Lung (tissue), 12 donors: ENCODE data around the gene KCNA5. TPM values are rescaled to one million over a fixed set of nuclear protein-coding genes. Genes with fewer than 3 reads are reported as not detected.

Experiments used
- ATAC-seq: fragments of 200-7000 bp; cut with Tn5 transposase; one replicate; pipeline ENCODE4 v1.9.1; 2020; ENCODE audit warnings: moderate number of reproducible peaks; ENCODE audit not compliant: insufficient read depth, low FRiP score
- DNase-seq, 3 donors: peaks; one replicate each; pipeline ENCODE4 v3.0.0-alpha.2; 2013 to 2017
- H3K27ac ChIP-seq, 2 donors: one replicate each; pipeline ENCODE4 v1.5.1; 2013; ENCODE audit warnings: mild to moderate bottlenecking in 2 of 2, moderate library complexity in 2 of 2, control low read depth in 1 of 2, inconsistent platforms in 1 of 2, low read depth in 1 of 2, low read length in 1 of 2
- H3K27me3 ChIP-seq, 3 donors: one replicate each; pipeline ENCODE4 v1.5.1; 2013; ENCODE audit warnings: low read length in 2 of 3; ENCODE audit not compliant: control insufficient read depth in 3 of 3, insufficient read depth in 3 of 3
- H3K36me3 ChIP-seq, 4 donors: one replicate each; pipeline ENCODE4 v1.5.1; 2013; ENCODE audit warnings: low read length in 4 of 4, mild to moderate bottlenecking in 1 of 4, moderate library complexity in 1 of 4; ENCODE audit not compliant: control insufficient read depth in 4 of 4, insufficient read depth in 4 of 4
- H3K4me1 ChIP-seq, 5 donors: one replicate each; pipeline ENCODE4 v1.5.1; 2013; ENCODE audit warnings: low read length in 5 of 5, mild to moderate bottlenecking in 2 of 5, moderate library complexity in 1 of 5; ENCODE audit not compliant: control insufficient read depth in 5 of 5, insufficient read depth in 5 of 5
- H3K4me3 ChIP-seq: one replicate; pipeline ENCODE4 v1.5.1; 2013; ENCODE audit warnings: mild to moderate bottlenecking, control low read depth, moderate library complexity
- H3K9ac ChIP-seq, 2 donors: one replicate each; pipeline ENCODE4 v1.5.1; 2013; ENCODE audit warnings: low read length in 2 of 2, control low read depth in 1 of 2; ENCODE audit not compliant: insufficient read depth in 1 of 2
- H3K9me3 ChIP-seq, 4 donors: one replicate each; pipeline ENCODE4 v1.5.1; 2013; ENCODE audit warnings: low read length in 3 of 4, mild to moderate bottlenecking in 1 of 4, moderate library complexity in 1 of 4; ENCODE audit not compliant: control insufficient read depth in 4 of 4, insufficient read depth in 3 of 4
- CTCF ChIP-seq: IDR thresholded peaks from 2 replicates; pipeline ENCODE4 v1.5.1; 2012; ENCODE audit warnings: mild to moderate bottlenecking; ENCODE audit errors: control extremely low read depth, extremely low read depth
- WGBS, 2 donors: extraction: QIAGEN DNeasy Blood & Tissue Kit; methylation state at CpG; one replicate each; pipeline ENCODE4 v1.1.7; 2013; 5-methylcytosine and 5-hydroxymethylcytosine counted together
- polyA plus RNA-seq, 2 donors: library from polyadenylated mRNA; stranded (reverse); fragments of 200-250 nt; gene quantifications; one replicate each; pipeline ENCODE4 v1.2.1, GENCODE V29; 2013
- total RNA-seq, 2 donors: library from RNA; depleted of rRNA in 1 of 2; stranded (reverse); fragments of >200 nt in 1 of 2; gene quantifications; one replicate each; pipeline ENCODE4 v1.2.1, GENCODE V29; 2014 to 2021
- donor health status: control.
- donor health status: control.
- donor health status: Bipolar disorder and iron deficiency.
- donor health status: healthy.
- donor health status: DM: yes; HTN: yes; CAD: no.

The KCNA5 gene
- total and polyA plus RNA-seq, 4 donors = 0.46 to 3.8 (median 2.4) TPM

GRCh38 chr12:5013266-5013730 lies 30.4 kb upstream of the KCNA5 start:
- ATAC-seq (no peak), DNase-seq (no peak)
- Histone ChIP-seq H3K9ac (no peak overlapping the region), H3K4me3 (no peak overlapping the region), H3K4me1 (peaks cover 0 to 6% (median 0%) of the 10 kb centered on the region in 5 donors), H3K36me3 (no peaks in the 10 kb centered on the region), H3K9me3 (no peaks in the 10 kb centered on the region), H3K27me3 (peaks cover 0 to 2% (median 0%) of the 10 kb centered on the region in 3 donors), H3K27ac (no peak overlapping the region)
- TF ChIP-seq CTCF = no peak
- WGBS, 2 donors = 51 to 54% methylated on average over 5 of the region's 5 CpGs

- WGBS, 2 donors = 50 to 63% methylated on average over 2 of the region's 2 CpGs
- Histone ChIP-seq H3K36me3 (no peaks in the 10 kb centered on the region), H3K27me3 (peaks cover 0 to 6% (median 0%) of the 10 kb centered on the region in 3 donors), H3K4me3 (no peak overlapping the region), H3K9me3 (no peaks in the 10 kb centered on the region), H3K27ac (no peak overlapping the region), H3K9ac (no peak overlapping the region), H3K4me1 (peaks cover 0 to 6% (median 0%) of the 10 kb centered on the region in 5 donors)
- ATAC-seq (no peak), DNase-seq (peak in 1 of 3 donors; percentile 20)
- TF ChIP-seq CTCF = no peak
These were observed 29.4 kb upstream of the KCNA5 start for GRCh38 chr12:5014269-5014668.

GRCh38 chr12:5015711-5016492 lies 27.8 kb upstream of the KCNA5 start:
- TF ChIP-seq CTCF = no peak
- Histone ChIP-seq H3K4me1 (peaks cover 0 to 6% (median 0%) of the 10 kb centered on the region in 5 donors), H3K4me3 (no peak overlapping the region), H3K9ac (no peak overlapping the region), H3K36me3 (no peaks in the 10 kb centered on the region), H3K27me3 (peaks cover 0 to 10% (median 0%) of the 10 kb centered on the region in 3 donors), H3K9me3 (no peaks in the 10 kb centered on the region), H3K27ac (no peak overlapping the region)
- DNase-seq = no peak
- no peak for ATAC-seq
- 84 to 88% methylated on average over 12 of the region's 12 CpGs for WGBS, 2 donors
